NOMO-1 treated with dmso at 0.1 percent for 144 hours (cell line): ENCODE data around the gene EXPH5.
"Not testable (repeated sequence)": the region's sequence is repeated elsewhere in the genome, so short reads cannot be mapped to it uniquely, and the experiment has no call there.

ENCODE experiments used
- DNase-seq: peaks from one replicate; lab custom pipeline; 2025; ENCODE audit not compliant: unreplicated experiment; lab: John Stamatoyannopoulos, UW

Gene EXPH5

GRCh38 chr11:108593214-108593922 is at the start of gene EXPH5:
Gene EXPH5 (minus strand): TSS chr11:108593768. CDS start chr11:108593536, 232 bp downstream.
- DNase-seq = peak; percentile 85

- DNase-seq = not testable (repeated sequence)
Observed at GRCh38 chr11:108641752-108642151, 48.2 kb upstream of the EXPH5 start.

- DNase-seq = no peak
Observed at GRCh38 chr11:108639146-108639545, 45.6 kb upstream of the EXPH5 start.

- DNase-seq = no peak
Observed at GRCh38 chr11:108636222-108636621, 42.7 kb upstream of the EXPH5 start.

- no peak for DNase-seq
Observed at GRCh38 chr11:108635106-108635505, 41.5 kb upstream of the EXPH5 start.

- DNase-seq = no peak
Observed at GRCh38 chr11:108632041-108632704, 38.6 kb upstream of the EXPH5 start.

- DNase-seq = no peak
Observed at GRCh38 chr11:108629274-108629673, 35.7 kb upstream of the EXPH5 start.

GRCh38 chr11:108628812-108629211 is 35.2 kb upstream of the EXPH5 start:
- DNase-seq = no peak

- no peak for DNase-seq
Observed at GRCh38 chr11:108628326-108628725, 34.8 kb upstream of the EXPH5 start.

- no peak for DNase-seq
Observed at GRCh38 chr11:108624196-108624925, 30.8 kb upstream of the EXPH5 start.

- no peak for DNase-seq
Observed at GRCh38 chr11:108622341-108622740, 28.8 kb upstream of the EXPH5 start.

- DNase-seq = no peak
Observed at GRCh38 chr11:108620958-108621772, 27.6 kb upstream of the EXPH5 start.

GRCh38 chr11:108618529-108618928 is 25.0 kb upstream of the EXPH5 start:
- no peak for DNase-seq

- no peak for DNase-seq
Observed at GRCh38 chr11:108617055-108617454, 23.5 kb upstream of the EXPH5 start.

GRCh38 chr11:108616549-108616948 is 23.0 kb upstream of the EXPH5 start:
- no peak for DNase-seq

GRCh38 chr11:108614086-108614485 is 20.5 kb upstream of the EXPH5 start:
- no peak for DNase-seq

GRCh38 chr11:108609682-108610081 is 16.1 kb upstream of the EXPH5 start:
- DNase-seq = no peak

- DNase-seq = no peak
Observed at GRCh38 chr11:108608548-108608947, 15.0 kb upstream of the EXPH5 start.

GRCh38 chr11:108606495-108607160 is 13.1 kb upstream of the EXPH5 start:
- no peak for DNase-seq

- DNase-seq = no peak
Observed at GRCh38 chr11:108606070-108606469, 12.5 kb upstream of the EXPH5 start.

- DNase-seq = not testable (repeated sequence)
Observed at GRCh38 chr11:108602818-108603217, 9.2 kb upstream of the EXPH5 start.
